SK-N-MC (cell line): ENCODE results near the gene ZNF396.

ENCODE experiments used
- EZH2 ChIP-seq: fragments of 200-600 bp; sonication (generic); IDR thresholded peaks from one replicate; pipeline ENCODE4 v1.6.1; 2017; ENCODE audit warnings: antibody characterized with exemption
- FOXP2 ChIP-seq: optimal IDR thresholded peaks from 2 replicates; pipeline ENCODE3; 2011; ENCODE audit warnings: mild to moderate bottlenecking, moderate library complexity; ENCODE audit not compliant: insufficient read depth; ENCODE audit errors: extremely low read length, control extremely low read depth
- POLR2AphosphoS5 ChIP-seq: IDR thresholded peaks from 2 replicates; pipeline ENCODE4 v1.6.1; 2012; ENCODE audit warnings: mild to moderate bottlenecking, low read depth, low read length, borderline replicate concordance

DNA sequence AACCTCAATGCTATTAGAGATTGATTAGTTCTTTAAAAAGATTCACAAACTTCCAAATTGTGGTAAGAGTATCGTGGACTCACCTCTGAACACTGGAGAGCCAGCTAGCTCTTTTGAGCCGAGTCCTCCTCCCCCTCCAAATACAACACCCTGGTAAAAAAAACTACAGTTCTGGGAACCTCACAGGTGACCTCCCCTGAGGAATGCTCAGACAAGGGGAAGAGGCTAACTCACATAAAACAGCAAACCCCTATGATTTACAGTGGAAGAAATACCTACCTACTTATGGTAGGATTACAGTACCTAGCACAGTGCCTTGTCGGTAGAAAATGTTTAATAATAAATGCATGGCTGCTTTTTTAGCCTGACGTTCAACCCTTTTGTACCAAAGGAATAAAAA lies 41.3 kb downstream of the ZNF396 start:
- TF ChIP-seq POLR2AphosphoS5: no peak
- TF ChIP-seq EZH2: no peak
- TF ChIP-seq FOXP2: no peak
